Stimulated activated naive CD8-positive, alpha-beta T cell treated with anti-CD3 and anti-CD28 coated beads, Interleukin-15, amount 100 ng/mL, for 72 hours (primary cell): Measurements from ENCODE around the gene HIRA.

Experiments used
- ATAC-seq: fragments of 150-1000 bp; cut with Tn5 transposase; 2 replicates; pipeline ENCODE4 v1.10.0; 2021; ENCODE audit warnings: mild to moderate bottlenecking, moderate library complexity
- DNase-seq, 2 donors: peaks; one replicate each; pipeline ENCODE4 v3.0.0; 2021 to 2022
- H3K27ac Mint-ChIP-seq, 2 donors: one replicate each; pipeline ENCODE4 v1.8.0; 2022; ENCODE audit warnings: mild to moderate bottlenecking in 2 of 2, mixed read lengths in 2 of 2, moderate library complexity in 2 of 2
- H3K27me3 Mint-ChIP-seq: one replicate; pipeline ENCODE4 v1.8.0; 2022; ENCODE audit warnings: mixed read lengths
- H3K4me1 Mint-ChIP-seq: one replicate; pipeline ENCODE4 v1.8.0; 2022; ENCODE audit warnings: mild to moderate bottlenecking, mixed read lengths
- H3K4me3 Mint-ChIP-seq, 2 donors: one replicate each; pipeline ENCODE4 v1.8.0; 2022; ENCODE audit warnings: mild to moderate bottlenecking in 2 of 2, mixed read lengths in 2 of 2, moderate library complexity in 1 of 2
- H3K9me3 Mint-ChIP-seq, 2 donors: one replicate each; pipeline ENCODE4 v1.8.0; 2022; ENCODE audit warnings: mixed read lengths in 2 of 2

Gene HIRA

DNA sequence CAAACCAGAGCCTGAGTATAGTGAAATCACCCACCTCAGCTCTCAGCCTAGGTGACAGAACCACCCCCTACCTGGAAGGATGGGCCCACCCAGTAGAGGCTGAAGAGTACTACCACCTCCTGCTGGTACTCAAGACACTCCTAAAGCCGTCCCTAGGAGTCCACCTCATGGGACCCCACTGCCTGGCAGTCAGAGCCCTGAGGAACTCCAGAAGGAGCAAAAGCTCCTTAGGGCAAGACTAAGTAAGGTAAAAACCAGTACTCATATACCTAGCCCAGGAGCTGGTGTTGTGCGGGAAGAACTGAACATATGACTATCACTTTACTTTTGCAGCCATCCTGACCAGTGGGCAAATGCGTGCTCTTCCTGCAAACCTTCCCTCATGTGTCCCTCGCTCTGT, 36.3 kb downstream of the HIRA start:
- no peaks in the 10 kb centered on the region for H3K27me3 Mint-ChIP-seq
- no peaks in the 10 kb centered on the region for H3K9me3 Mint-ChIP-seq
- no peak for ATAC-seq
- no peak overlapping the region for H3K4me3 Mint-ChIP-seq
- no peak overlapping the region for H3K27ac Mint-ChIP-seq
- DNase-seq: no peak
- H3K4me1 Mint-ChIP-seq: no peaks in the 10 kb centered on the region

DNA sequence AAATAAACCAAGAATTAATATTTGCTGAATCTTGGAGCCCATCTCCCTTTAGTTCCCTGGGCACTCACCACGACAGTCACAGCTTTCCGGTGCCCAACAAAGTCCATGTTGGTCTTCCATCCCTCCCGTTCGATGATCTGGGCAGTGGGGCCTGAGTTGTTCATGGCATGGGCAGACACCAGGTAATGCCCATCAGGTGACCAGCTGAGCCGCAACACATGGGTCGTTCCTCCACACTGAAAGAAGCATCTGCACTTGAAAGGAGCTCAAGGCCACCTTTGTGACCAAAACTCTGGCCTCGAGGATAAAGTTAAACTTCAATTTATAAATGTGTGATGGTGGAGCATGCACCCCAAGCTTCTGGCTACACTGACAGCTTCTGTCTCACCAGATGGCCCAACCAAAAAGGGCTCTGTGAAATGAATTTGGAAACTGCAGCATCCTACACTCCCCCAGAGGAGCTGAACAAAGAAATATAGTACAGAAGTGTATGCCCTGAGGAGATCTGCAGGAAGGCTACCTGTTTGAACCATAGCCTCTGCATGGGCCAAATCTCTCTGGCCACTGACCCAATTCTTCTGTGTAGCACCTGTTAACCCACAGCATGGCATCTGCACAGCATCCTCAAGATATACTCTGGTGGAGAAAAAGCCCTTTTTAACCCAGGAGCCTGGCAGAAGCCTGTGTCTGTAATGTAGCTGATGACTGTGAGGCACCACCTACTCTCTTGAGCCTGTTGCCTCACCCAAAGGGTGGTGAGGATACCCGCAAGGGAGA, 37.1 kb downstream of the HIRA start:
- ATAC-seq (no peak), DNase-seq (no peak)
- H3K4me3 Mint-ChIP-seq: no peak overlapping the region
- no peaks in the 10 kb centered on the region for H3K4me1 Mint-ChIP-seq
- H3K27me3 Mint-ChIP-seq: no peaks in the 10 kb centered on the region
- H3K9me3 Mint-ChIP-seq: no peaks in the 10 kb centered on the region
- peak overlapping the region in 1 of 2 donors; percentile 62 for H3K27ac Mint-ChIP-seq

DNA sequence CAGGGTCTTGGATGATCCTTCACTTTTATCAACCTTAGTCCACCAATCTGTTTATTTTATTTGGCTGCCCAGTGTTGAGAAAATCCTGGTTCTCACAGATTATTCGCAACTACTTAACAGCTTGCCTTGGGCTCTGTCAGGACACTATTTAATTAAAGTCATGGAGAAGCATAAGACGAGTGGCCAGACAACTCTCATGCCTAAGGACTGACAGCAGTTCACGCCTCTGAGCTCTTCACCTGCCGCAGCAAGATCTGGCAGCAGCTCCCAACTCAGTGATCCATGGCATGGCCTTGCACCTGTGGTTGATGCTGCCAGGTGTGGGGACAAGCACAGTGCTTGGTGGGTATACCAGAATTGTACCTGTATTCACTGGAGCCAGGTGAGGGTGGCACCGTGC, 37.8 kb downstream of the HIRA start:
- Mint-ChIP-seq H3K4me1 (no peaks in the 10 kb centered on the region), H3K27ac (no peak overlapping the region), H3K27me3 (no peaks in the 10 kb centered on the region), H3K9me3 (no peaks in the 10 kb centered on the region), H3K4me3 (no peak overlapping the region)
- ATAC-seq (no peak), DNase-seq (no peak)

DNA sequence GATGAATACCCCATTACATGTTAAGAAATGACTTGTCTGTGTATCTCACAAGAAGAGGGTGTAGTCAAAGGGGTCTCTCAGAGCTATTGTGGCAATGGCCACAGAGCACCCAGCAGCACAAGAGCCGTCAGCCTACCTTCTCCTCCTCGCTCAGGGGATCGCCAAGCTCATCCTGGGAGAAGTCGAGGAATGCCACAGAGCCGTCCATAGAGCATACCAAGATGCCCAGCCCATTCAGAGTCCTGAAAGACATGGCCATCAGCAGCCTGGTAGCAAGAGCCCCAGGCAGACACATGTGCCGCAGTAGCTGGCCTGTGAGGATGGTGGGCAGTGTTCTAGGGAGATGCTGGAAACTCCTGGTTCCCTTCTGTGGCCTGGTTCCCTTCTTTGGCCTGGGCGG, 44.0 kb downstream of the HIRA start:
- Mint-ChIP-seq H3K9me3 (no peaks in the 10 kb centered on the region), H3K4me1 (no peaks in the 10 kb centered on the region), H3K27ac (no peak overlapping the region), H3K27me3 (no peaks in the 10 kb centered on the region), H3K4me3 (no peak overlapping the region)
- no peak for DNase-seq
- no peak for ATAC-seq

DNA sequence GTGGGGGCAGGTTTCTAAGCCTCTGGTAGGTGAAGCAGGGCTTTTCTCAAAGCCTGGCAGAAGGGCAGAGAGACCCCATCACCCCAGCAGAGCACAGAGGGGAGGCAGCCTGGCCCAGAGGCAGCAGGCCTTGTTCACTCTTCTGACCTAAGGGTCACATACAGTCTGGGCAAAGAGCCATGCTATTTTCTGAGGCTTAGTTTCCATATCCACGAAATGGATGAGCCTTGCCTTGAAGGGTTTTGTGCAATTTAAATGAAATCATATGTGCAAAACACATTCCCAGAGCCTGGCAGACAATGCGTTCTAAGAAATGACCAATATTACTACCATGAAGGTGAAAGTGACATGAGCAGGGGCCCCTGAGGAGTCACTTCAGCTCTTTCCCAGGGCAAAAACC, 44.5 kb downstream of the HIRA start:
- no peak overlapping the region for H3K27ac Mint-ChIP-seq
- H3K4me1 Mint-ChIP-seq: no peaks in the 10 kb centered on the region
- ATAC-seq: no peak
- no peaks in the 10 kb centered on the region for H3K9me3 Mint-ChIP-seq
- DNase-seq: no peak
- H3K4me3 Mint-ChIP-seq: no peak overlapping the region
- no peaks in the 10 kb centered on the region for H3K27me3 Mint-ChIP-seq

DNA sequence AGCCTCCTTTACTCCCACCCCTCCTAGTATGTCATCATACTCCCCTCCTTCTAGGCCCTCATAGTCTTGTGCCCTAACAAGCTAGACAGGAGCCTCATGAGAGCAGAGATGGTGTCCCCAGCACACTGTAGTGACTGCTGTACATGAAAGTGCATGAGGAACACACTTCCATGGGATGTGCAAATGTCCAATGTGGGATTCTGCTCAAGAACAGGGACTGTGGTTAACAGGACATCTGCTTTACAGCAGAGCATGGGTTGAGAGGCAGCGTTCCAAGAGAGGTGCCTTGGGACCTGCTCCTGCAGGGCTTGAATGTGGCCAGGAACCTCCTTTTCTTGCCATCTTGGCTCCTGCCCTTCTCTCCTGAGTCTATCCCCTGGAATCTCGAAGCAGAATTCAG, 45.3 kb downstream of the HIRA start:
- DNase-seq (no peak), ATAC-seq (no peak)
- Mint-ChIP-seq H3K27me3 (no peaks in the 10 kb centered on the region), H3K4me1 (no peaks in the 10 kb centered on the region), H3K27ac (peak overlapping the region in 1 of 2 donors; percentile 75), H3K4me3 (no peak overlapping the region), H3K9me3 (no peaks in the 10 kb centered on the region)

DNA sequence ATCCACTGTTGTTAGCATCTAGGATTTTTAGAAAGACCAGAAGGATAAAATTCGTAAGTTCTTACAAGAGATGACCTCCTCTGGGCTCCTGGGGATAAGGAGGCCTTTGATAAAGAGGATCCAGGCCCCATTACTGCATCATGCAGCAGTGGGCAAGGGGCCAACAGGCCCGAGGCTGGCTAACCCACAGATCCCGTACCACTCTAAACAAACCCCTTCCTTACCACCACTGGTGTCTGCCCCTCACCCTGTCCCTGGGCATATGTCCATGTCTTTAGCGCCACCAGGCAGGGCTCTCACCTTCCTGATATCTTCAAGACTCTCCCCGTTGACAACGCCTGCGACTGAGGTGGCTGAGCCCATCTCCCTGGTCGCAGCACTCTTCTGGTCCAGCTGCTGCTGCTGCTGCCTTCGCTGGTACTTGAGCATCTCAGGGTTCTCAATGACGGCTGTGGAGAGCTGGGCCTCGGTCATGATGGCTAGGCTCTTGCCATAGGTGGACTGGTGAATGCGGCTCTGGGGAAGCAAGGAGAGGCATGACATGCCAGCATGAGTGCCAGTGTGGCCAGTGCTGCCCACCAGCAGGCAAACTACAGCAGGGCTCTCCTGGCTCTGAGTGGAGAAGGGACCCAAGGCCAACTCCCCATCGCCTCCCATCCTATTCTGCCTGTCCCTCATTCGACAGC, 46.2 kb downstream of the HIRA start:
- no peak overlapping the region for H3K27ac Mint-ChIP-seq
- ATAC-seq: no peak
- no peaks in the 10 kb centered on the region for H3K4me1 Mint-ChIP-seq
- H3K27me3 Mint-ChIP-seq: no peaks in the 10 kb centered on the region
- no peak overlapping the region for H3K4me3 Mint-ChIP-seq
- no peak for DNase-seq
- H3K9me3 Mint-ChIP-seq: no peaks in the 10 kb centered on the region

DNA sequence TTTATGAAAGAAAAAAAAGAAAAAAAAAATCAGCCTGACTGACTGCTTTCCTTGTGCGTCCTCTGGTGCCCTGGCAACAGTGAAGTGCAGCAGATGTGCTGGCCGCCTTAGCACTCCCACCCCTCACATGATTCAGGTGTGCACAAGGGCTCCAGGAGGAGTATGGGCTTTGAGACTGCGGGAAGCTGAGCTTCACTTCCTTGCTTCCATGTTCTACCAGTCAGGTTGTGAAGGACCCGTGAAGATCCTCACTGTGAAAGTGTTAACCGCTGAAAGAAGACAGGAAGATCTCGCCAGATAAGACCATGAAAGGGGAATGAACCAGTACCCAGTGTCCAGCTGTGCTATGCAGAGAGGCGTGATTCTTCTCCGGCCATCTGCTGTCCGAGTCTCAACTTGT, 48.2 kb downstream of the HIRA start:
- no peaks in the 10 kb centered on the region for H3K4me1 Mint-ChIP-seq
- no peak overlapping the region for H3K4me3 Mint-ChIP-seq
- DNase-seq: no peak
- H3K9me3 Mint-ChIP-seq: no peaks in the 10 kb centered on the region
- no peaks in the 10 kb centered on the region for H3K27me3 Mint-ChIP-seq
- no peak for ATAC-seq
- H3K27ac Mint-ChIP-seq: no peak overlapping the region

DNA sequence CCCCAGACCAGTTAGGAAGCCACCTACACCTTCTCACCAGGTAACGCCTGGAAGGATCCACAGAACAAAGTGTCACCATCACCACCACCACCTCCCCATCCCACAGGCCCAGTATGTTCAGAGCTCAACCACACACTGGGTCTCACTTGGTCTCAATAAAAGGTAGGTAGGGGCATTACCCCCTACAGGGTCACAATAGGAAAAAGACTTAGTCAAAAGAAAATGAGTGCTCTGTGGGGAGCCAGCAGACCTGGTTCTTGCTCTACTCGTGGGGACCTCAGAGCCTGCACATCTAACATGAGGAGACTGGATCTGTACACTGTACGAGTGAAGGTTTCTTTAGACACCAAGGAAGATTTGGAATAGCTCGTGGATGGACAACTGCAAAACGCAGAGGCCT, 49.3 kb downstream of the HIRA start:
- Mint-ChIP-seq H3K4me3 (no peak overlapping the region), H3K27me3 (no peaks in the 10 kb centered on the region), H3K4me1 (no peaks in the 10 kb centered on the region), H3K27ac (peak overlapping the region in 1 of 2 donors; percentile 23), H3K9me3 (no peaks in the 10 kb centered on the region)
- ATAC-seq (no peak), DNase-seq (no peak)

DNA sequence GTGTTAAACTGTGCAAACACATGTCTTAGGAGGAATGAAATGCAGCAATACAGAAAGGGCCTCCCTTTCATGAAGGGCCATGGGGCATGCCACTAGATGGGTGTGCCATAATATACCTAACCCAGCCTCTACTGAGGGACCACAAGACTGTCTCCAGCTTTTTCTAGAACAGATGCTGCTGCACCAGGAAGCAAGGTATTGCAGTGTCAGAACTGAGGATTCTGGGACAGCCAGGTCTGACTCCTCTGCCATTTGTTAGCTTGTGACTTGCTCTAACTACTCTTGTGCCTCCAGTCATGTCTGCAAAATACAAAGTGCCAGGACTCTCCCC, 53.2 kb downstream of the HIRA start:
- Mint-ChIP-seq H3K27ac (no peak overlapping the region), H3K27me3 (no peaks in the 10 kb centered on the region), H3K9me3 (no peaks in the 10 kb centered on the region), H3K4me1 (no peaks in the 10 kb centered on the region), H3K4me3 (no peak overlapping the region)
- DNase-seq: no peak
- ATAC-seq: no peak

DNA sequence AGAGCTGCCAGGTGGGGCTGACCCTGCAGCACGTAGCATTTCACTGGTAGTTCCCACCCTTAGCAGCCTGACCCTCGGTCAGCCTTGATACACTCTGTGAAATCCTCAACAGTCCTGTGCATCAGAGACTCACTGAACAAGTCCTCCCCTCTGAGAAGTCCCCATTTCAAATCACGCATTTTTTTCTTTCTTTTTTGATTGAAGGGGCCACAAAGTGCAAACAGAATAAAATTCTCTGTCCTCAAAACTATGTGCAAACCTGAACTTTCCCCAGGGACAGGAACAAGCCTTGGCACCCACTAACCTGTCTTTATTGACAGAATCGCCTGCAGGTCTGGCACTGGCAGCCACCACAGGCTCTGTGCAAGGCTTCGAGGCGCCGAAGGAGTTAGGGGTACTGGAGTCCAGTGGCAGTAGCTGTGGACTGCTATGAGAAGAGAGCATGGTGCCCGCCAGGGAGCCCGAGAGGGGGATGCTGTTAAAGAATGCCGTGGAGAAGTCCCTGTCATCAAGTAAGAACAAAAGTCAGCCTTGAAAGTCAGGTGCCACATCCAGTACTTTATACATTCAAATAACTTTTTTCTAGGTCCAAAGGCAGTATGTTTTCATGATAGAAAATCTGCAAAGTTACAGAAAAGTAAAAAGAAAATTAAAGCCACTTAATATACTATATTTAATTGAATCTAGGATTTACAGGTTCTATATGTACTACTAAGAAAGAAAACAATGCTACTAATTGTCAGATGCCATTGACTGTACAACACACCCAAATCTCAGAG, 53.8 kb downstream of the HIRA start:
- no peaks in the 10 kb centered on the region for H3K27me3 Mint-ChIP-seq
- H3K4me3 Mint-ChIP-seq: no peak overlapping the region
- DNase-seq: no peak
- H3K27ac Mint-ChIP-seq: no peak overlapping the region
- no peaks in the 10 kb centered on the region for H3K4me1 Mint-ChIP-seq
- no peak for ATAC-seq
- H3K9me3 Mint-ChIP-seq: no peaks in the 10 kb centered on the region

DNA sequence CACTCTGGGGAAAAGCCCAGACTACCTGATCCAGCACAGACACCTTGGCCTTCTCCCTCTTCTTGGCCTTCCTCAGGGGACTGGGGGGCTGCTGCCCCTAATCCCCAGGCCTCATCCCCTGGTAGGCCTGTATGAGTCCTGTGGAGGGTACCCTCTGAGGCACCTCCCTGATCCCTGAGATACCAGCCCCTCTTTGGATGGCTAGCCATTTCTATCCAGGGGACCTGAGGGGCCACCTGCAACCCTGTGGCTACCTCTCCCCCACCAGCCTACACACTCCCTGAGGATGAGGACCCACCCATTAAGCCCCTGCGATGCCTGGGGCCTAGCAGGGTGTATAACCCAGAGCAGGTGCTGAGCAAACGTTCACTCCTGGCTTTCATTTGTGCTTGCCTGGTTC, 54.6 kb downstream of the HIRA start:
- Mint-ChIP-seq H3K4me3 (no peak overlapping the region), H3K27ac (peak overlapping the region in 1 of 2 donors; percentile 80), H3K9me3 (no peaks in the 10 kb centered on the region), H3K4me1 (no peaks in the 10 kb centered on the region), H3K27me3 (no peaks in the 10 kb centered on the region)
- DNase-seq (no peak), ATAC-seq (no peak)

DNA sequence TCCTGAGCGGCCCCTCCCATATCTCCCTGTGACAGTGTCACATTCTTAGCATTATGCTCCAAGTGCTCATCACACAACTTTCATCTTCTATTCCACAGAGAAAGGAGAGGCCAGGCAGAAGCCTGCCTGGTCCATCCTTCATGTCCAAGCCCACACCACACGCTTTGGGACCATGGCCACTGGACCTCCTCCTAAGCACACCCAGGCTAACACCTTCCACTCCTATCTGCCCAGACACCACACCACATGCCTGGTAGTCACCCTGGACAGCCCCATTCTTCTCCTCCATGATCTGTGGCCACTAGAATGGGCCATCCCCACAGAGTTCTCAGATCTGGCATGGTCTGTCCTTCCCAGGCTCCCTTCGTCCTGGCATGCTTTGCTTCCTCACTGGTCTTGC, 55.3 kb downstream of the HIRA start:
- H3K4me3 Mint-ChIP-seq: no peak overlapping the region
- H3K27me3 Mint-ChIP-seq: no peaks in the 10 kb centered on the region
- no peaks in the 10 kb centered on the region for H3K9me3 Mint-ChIP-seq
- no peak for ATAC-seq
- H3K4me1 Mint-ChIP-seq: no peaks in the 10 kb centered on the region
- H3K27ac Mint-ChIP-seq: peak overlapping the region in 1 of 2 donors; percentile 44
- DNase-seq: no peak

DNA sequence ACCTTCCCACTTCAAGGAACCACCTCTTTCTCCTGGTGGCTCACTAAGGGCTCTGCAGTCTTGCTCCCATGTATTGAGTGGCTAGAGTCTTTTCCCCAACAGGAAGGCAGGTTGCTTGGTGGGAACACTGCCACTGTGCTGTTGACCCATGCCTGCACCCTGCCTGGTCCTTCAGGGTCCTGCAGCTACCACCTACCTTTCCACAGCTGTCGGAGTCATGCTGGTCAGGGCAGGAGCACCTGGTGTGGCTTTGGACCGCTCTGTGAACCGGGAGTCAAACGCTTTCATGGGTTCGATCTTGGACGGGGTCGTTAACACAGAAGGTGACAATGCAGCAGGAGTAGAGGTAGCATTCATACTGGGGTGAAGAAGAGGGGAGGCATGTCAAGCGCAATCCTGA, 56.1 kb downstream of the HIRA start:
- Mint-ChIP-seq H3K27me3 (no peaks in the 10 kb centered on the region), H3K4me1 (no peaks in the 10 kb centered on the region), H3K27ac (no peak overlapping the region), H3K9me3 (no peaks in the 10 kb centered on the region), H3K4me3 (no peak overlapping the region)
- ATAC-seq (no peak), DNase-seq (no peak)

DNA sequence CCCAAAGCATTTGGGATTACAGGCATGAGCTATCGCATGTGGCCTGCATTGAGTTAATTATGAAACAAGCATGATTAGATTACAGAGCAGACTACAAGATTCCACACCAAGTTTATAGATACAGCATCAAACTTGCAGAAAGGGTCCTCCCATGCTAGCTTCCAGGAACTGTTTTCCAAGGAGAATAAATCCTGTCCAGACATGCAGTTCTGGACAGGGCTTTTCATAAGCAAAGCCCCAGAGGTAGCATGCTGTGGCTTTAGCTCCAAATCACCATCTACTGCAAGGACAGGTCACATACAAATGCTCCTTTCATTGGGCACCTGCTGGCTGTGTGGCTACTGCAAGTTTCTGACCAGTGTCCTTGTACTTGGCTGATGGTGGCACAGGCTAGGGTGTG, 57.1 kb downstream of the HIRA start:
- H3K9me3 Mint-ChIP-seq: no peaks in the 10 kb centered on the region
- no peaks in the 10 kb centered on the region for H3K4me1 Mint-ChIP-seq
- ATAC-seq (no peak), DNase-seq (no peak)
- no peaks in the 10 kb centered on the region for H3K27me3 Mint-ChIP-seq
- H3K4me3 Mint-ChIP-seq: no peak overlapping the region
- no peak overlapping the region for H3K27ac Mint-ChIP-seq

DNA sequence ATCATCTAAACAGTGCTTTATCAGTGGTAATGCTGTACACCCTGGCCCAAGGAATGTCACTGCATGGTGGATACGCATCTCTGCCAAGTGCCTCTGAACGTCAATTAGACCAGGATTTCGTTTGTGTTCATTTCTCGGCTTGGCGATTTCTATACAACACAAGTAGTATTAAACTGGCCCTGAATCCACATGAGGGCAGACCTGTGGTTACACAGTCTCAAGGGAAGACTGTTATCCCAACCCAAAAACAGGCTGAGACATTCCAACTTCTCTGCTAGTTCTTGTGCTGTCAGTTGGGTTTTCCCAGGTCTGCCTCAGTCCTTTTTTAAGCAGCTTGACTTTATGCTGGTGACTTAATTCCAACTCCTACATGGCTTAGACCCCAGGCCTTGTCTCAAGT, 58.1 kb downstream of the HIRA start:
- DNase-seq (no peak), ATAC-seq (no peak)
- Mint-ChIP-seq H3K4me1 (no peaks in the 10 kb centered on the region), H3K27me3 (no peaks in the 10 kb centered on the region), H3K4me3 (no peak overlapping the region), H3K9me3 (no peaks in the 10 kb centered on the region), H3K27ac (no peak overlapping the region)
